Globus pallidus (tissue), 1 donor: Measurements from ENCODE around the gene CELSR2.
"Not testable (repeated sequence)": the region's sequence is repeated elsewhere in the genome, so short reads cannot be mapped to it uniquely, and the experiment has no call there.

ENCODE experiments used
- DNase-seq: peaks from one replicate; pipeline ENCODE4 v3.0.0-alpha.2; 2015; ENCODE audit warnings: low spot score

CELSR2 gene

GRCh38 chr1:109280862-109281261 lies 31.5 kb downstream of the CELSR2 start:
- DNase-seq, result no peak

GRCh38 chr1:109281680-109282496 lies 32.5 kb downstream of the CELSR2 start:
- DNase-seq, result no peak

DNA sequence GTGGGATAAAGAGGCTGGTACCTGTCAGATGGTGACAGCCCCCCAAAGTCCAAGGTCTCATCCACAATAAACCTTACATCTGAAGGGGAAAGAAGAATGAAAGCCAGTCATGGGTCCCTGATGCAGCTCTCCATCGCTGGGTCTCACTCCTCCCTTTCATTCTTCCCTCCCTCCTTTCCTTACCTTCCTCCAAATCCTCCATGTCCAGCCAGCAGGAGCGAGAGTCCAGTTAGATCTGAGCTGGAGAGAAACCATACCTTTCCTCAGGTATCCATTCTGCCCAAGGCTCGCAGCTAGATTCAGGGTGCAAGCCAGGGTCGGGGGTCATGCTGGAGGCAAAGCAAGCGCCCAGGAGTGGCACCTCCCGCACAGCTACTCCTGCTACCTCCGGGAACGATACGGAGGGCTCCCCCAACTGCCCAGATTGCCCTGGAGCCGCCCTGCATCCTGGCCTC lies 33.2 kb downstream of the CELSR2 start:
- no peak for DNase-seq

- peak; percentile 99 for DNase-seq
Observed at GRCh38 chr1:109282952-109283747, 33.8 kb downstream of the CELSR2 start, which contains the start of gene PSRC1. Gene PSRC1, minus strand, starts transcription at chr1:109283145.

GRCh38 chr1:109283748-109284600 lies 34.6 kb downstream of the CELSR2 start:
- DNase-seq, result no peak

DNA sequence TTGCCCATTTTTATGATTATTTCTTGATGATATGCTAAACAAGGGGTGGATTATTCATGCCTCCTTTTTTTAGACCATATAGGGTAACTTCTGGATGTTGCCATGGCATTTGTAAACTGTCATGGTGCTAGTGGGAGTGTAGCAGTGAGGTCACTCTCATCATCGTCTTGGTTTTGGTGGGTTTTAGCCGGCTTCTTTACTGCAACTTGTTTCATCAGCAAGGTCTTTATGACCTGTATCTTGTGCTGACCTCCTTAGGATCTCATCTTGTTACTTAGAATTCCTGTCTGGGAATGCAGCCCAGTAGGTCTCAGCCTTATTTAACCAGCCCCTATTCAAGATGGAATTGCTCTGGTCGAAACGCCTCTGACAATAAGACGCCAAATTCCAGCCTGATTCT lies 37.4 kb downstream of the CELSR2 start:
- not testable (repeated sequence) for DNase-seq

GRCh38 chr1:109290137-109290536 lies 40.8 kb downstream of the CELSR2 start:
- no peak for DNase-seq

GRCh38 chr1:109290998-109291397 lies 41.7 kb downstream of the CELSR2 start:
- no peak for DNase-seq

GRCh38 chr1:109292364-109292763 lies 43.0 kb downstream of the CELSR2 start:
- DNase-seq, result no peak

DNA sequence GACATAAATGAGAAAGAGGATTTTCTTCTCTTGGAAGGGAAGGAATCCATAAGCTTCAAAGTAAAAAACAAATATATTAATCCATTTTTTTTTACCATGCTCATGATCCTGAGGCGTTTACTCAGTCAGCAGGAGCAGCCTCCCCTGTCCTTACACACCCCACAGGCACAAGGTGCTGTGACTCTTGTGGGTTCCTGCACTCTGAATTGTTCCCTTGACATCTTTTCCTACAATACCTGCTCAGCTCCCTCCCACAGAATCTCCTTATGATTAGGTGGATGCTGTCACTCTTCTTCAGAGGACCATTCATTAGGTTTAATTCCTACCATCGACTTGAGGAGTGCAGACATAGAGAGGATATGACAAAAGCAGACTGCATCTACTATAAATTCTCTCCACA lies 43.7 kb downstream of the CELSR2 start:
- DNase-seq, result no peak

GRCh38 chr1:109294481-109294880 lies 45.1 kb downstream of the CELSR2 start:
- no peak for DNase-seq

DNA sequence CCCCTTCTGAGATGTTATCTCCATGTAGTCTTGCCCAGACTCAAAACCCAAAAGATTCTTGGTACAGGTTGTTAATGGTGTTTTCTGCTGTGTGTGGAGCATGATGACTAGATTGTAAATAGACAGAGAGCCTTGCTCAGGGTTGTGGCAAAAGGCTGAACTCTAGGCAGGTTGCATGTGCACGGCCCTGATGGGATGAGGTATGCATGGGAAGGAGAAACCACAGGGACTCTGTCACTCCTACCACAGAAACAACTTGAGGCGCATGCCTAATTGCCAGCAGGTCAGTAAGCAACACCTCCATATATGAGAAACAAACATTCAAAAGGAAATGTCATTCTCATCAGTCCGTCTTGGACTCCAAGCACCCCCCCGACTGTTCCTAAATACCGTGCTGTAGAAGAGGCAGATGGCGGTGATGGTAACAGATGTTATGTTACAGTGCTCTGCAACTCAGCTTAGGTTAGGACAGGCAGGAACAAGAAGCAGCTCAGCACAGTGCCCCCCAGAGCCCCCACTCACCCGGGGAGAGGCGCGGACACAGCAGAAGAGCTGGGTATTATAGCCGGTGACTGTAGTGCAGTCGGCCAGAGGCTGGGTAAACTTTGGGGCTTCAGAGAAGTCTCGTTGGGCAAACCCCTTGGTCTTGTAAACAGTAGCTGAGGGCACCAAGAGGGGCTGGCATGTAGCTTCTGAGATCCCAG lies 46.5 kb downstream of the CELSR2 start:
- DNase-seq, result no peak

- no peak for DNase-seq
Observed at GRCh38 chr1:109296782-109297181, 47.4 kb downstream of the CELSR2 start.

DNA sequence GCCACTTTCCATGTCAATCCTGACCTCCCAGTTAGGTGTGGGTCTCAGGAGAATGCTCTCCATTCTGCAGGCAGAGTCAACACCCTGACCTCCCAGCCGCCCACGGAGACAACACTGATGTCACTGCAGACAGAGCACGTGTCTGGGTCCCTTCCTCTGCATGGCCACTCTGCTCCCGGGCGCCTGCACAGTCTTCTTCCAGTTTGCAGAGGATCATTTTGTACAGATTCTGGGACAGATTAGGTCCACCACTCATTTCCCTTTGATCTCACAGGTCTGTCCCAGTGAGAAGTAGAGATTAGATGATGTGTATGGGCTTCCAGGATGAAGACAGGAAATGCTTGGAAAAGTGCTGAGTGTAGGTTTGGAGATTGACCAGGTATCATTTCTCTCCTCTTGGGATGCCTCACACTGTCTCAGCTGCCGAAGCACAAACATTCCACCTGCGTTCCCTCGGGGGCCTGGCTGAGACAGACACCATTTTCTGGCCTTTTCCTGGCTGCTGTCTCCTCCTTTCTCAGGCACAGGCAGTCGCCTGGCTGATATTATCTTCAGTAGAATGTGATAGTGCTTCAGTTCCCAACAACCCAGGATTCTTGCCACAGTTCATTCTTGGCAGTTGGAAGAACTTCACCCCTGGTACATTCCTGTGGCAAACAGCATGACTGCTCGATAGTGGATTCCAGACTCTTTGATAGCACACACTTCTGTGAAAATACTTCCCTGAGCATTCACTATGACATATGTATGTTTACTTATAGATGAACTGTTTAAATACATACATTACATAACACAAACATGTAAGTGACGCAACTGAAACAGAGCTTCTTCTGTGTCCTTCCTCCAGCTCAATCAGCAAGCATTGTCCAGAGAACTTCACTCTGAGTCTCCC lies 49.6 kb downstream of the CELSR2 start:
- DNase-seq, result peak; percentile 92

DNA sequence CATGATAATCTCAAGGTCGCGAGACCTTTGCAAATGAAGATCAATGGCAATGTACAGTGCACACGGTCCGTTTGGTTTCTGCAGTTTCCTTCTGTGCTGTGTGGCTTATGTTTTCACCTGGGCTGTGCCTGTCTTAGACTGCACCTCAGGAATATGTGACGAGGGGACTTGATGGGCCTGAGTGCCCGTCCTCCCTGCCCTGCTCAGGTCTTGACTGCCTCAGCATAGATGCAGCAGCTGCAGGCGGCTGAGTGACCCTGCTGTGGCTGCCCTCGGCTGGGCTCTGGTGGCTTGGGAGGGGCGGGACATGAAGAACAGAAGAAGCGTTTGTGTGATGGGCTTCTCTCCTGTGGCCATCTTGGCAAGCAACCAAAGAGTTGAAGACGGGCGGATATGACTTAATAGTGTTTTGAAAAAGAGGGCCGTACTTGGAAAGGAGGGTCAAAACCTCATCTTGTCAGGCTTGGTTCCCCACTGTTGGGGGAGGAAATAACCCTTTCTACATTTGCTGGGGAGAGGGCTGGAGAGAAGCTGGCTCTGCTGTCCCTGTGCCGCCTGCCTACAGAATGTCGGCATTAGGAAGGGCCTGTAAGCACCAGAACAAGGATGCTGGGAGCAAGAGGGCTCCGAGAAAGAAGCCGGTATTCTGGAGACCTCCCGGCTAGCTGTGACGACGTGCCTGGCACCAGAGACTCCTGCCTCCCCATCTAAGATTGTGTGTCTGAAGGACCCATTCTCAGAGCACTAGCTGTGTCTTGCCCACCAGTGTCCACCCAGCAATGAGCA lies 50.4 kb downstream of the CELSR2 start:
- peak; percentile 98 for DNase-seq

DNA sequence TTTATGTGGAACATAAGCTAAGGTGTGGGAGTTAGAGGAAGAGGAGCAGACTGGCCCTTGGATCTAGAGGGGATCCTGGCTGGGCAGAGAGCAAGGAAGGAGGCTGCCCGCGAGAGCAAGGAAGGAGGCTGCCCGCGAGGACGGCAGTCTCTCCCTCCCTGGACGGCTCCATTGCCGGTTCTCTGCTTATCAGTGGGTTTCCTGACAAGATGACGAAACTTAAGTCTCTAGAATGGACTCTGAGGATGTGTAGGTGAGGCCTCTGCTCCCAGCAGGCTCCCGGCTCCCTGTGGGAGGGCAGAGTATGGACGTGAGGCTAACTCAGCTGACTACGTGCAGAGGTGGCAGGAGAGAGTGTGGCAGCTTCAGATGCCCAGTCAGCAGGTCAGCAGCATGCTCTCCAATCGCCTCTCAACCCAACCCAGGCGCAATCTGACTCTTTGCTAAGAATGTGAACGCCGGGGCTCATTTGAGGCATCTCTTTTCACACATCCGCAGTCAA lies 51.4 kb downstream of the CELSR2 start:
- DNase-seq, result no peak

DNA sequence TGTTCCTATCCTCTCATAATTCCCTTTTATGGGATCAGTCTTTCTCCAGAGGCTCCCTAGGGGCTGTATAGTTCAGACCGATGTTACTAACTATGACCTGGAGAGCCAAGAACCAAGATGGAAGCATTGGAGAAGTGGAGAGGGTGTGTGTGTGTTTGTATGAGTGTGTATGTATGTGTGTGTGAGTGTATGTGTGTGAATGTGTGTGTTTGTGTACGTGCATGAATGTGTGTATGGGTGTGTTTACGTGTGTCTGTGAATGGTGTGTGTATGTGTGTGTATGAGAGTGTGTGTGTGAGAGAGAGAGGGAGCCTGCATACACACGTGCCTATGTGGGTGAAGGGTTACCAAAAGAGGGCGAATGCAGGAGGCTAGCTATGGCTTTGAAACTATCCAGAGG lies 52.5 kb downstream of the CELSR2 start:
- no peak for DNase-seq

- DNase-seq, result peak; percentile 97
Observed at GRCh38 chr1:109304226-109304920, 55.0 kb downstream of the CELSR2 start.

- DNase-seq, result not testable (repeated sequence)
Observed at GRCh38 chr1:109305991-109306390, 56.7 kb downstream of the CELSR2 start.
